Endothelial cell of umbilical vein (primary cell): Measurements from ENCODE around the gene ZNF490. TPM values are rescaled to one million over a fixed set of nuclear protein-coding genes. Genes with fewer than 3 reads are reported as not detected.

ENCODE experiments used
- BruUV-seq: library from RNA; stranded (reverse); fragments of 400-500 nt; replicated peaks from 2 replicates; lab custom pipeline; 2021; lab: Mats Ljungman, UMichigan
- CTCF ChIA-PET: fragments of 300-600, 350-600 bp; sonication (Branson Sonifier 250); formaldehyde crosslinking; loops from one replicate; lab custom pipeline; 2021; ENCODE audit warnings: antibody characterized with exemption, inconsistent platforms; lab: Charles Lee
- POLR2A ChIA-PET: fragments of 300-600, 350-600 bp; sonication (Branson Sonifier 250); formaldehyde crosslinking; loops from one replicate; lab custom pipeline; 2021; ENCODE audit warnings: antibody characterized with exemption, inconsistent platforms; lab: Charles Lee
- DNase-seq: peaks from one replicate; pipeline ENCODE4 v3.0.0-alpha.2; 2011; ENCODE audit warnings: low read depth, low spot score
- FAIRE-seq: peaks from 2 replicates; lab custom pipeline; 2011; peaks lifted over from hg19 to GRCh38; lab: Jason Lieb, UNC
- H2AFZ ChIP-seq: 2 replicates; pipeline ENCODE4 v1.6.0; 2012; ENCODE audit warnings: low read depth, low read length, control low read depth, inconsistent platforms
- H3K27ac ChIP-seq: 2 replicates; pipeline ENCODE4 v1.5.1; 2011; ENCODE audit warnings: low read depth, mild to moderate bottlenecking, control low read depth, low read length, moderate library complexity; ENCODE audit not compliant: insufficient read depth
- H3K27me3 ChIP-seq, 2 experiments: 2 replicates each; pipeline versions ENCODE4 v1.6.0 to v1.6.1; 2011; ENCODE audit warnings: low read length in 2 of 2, mixed read lengths in 1 of 2; ENCODE audit not compliant: control insufficient read depth in 2 of 2, insufficient read depth in 2 of 2
- H3K36me3 ChIP-seq, 2 experiments: 2 replicates in 1 of 2; 3 replicates in 1 of 2; pipeline ENCODE4 v1.5.1; 2011; ENCODE audit warnings: low read length in 2 of 2, mild to moderate bottlenecking in 1 of 2, moderate library complexity in 1 of 2; ENCODE audit not compliant: control insufficient read depth in 2 of 2, insufficient read depth in 2 of 2; ENCODE audit errors: extremely low read depth in 1 of 2
- H3K4me1 ChIP-seq: 3 replicates; pipeline ENCODE4 v1.5.1; 2011; ENCODE audit warnings: mild to moderate bottlenecking, low read length; ENCODE audit not compliant: control insufficient read depth, insufficient read depth; ENCODE audit errors: extremely low read depth
- H3K4me2 ChIP-seq: 2 replicates; pipeline ENCODE4 v1.6.1; 2011; ENCODE audit warnings: low read length, control low read depth, mixed read lengths; ENCODE audit not compliant: insufficient read depth
- H3K4me3 ChIP-seq, 3 experiments: fragments of 200-600 bp in 1 of 3; sonication (generic), shearing (Covaris generic) in 1 of 3; replicated peaks in 1 of 3; 2 replicates each; pipeline ENCODE4 v1.5.1; 2011 to 2016; ENCODE audit warnings: control low read depth in 3 of 3, low read length in 3 of 3, mild to moderate bottlenecking in 2 of 3, inconsistent platforms in 1 of 3, low read depth in 1 of 3, moderate library complexity in 1 of 3; ENCODE audit not compliant: insufficient read depth in 1 of 3
- H3K79me2 ChIP-seq: 2 replicates; pipeline ENCODE4 v1.6.0; 2012; ENCODE audit warnings: low read length, inconsistent platforms; ENCODE audit not compliant: control insufficient read depth, insufficient read depth
- H3K9ac ChIP-seq: replicated peaks from 2 replicates; pipeline ENCODE3; 2011; ENCODE audit warnings: low read length, control low read depth; ENCODE audit not compliant: insufficient read depth; ENCODE audit errors: extremely low read depth
- H3K9me1 ChIP-seq: replicated peaks from 3 replicates; pipeline ENCODE4 v1.6.0; 2011; ENCODE audit warnings: mild to moderate bottlenecking, low read length; ENCODE audit not compliant: control insufficient read depth, insufficient read depth; ENCODE audit errors: extremely low read depth
- H3K9me3 ChIP-seq: replicated peaks from 2 replicates; pipeline ENCODE4 v1.5.1; 2012; ENCODE audit warnings: low read length, inconsistent platforms; ENCODE audit not compliant: control insufficient read depth, insufficient read depth
- H4K20me1 ChIP-seq: replicated peaks from 2 replicates; pipeline ENCODE3; 2011; ENCODE audit warnings: mild to moderate bottlenecking, low read length; ENCODE audit not compliant: control insufficient read depth, insufficient read depth; ENCODE audit errors: extremely low read depth
- CTCF ChIP-seq, 2 donors: IDR thresholded peaks; 1 replicate in 1 of 2; 2 replicates in 1 of 2; pipeline ENCODE4 v1.5.1; 2011; ENCODE audit warnings: low read length in 2 of 2, mild to moderate bottlenecking in 2 of 2, moderate library complexity in 2 of 2, control low read depth in 1 of 2, inconsistent platforms in 1 of 2, low read depth in 1 of 2; ENCODE audit not compliant: insufficient read depth in 1 of 2; ENCODE audit errors: extremely low read depth in 1 of 2
- EZH2 ChIP-seq: IDR thresholded peaks from 2 replicates; pipeline ENCODE4 v1.6.1; 2012; ENCODE audit warnings: borderline replicate concordance, low read depth, mild to moderate bottlenecking, moderate library complexity, low read length, inconsistent platforms; ENCODE audit not compliant: severe bottlenecking
- FOS ChIP-seq: IDR thresholded peaks from 2 replicates; pipeline ENCODE4 v1.6.1; 2011; ENCODE audit warnings: mild to moderate bottlenecking, low read length, moderate library complexity, borderline replicate concordance; ENCODE audit not compliant: insufficient read depth
- GATA2 ChIP-seq: IDR thresholded peaks from 2 replicates; pipeline ENCODE4 v1.7.0; 2011; ENCODE audit warnings: low read depth, mild to moderate bottlenecking, moderate library complexity, mixed read lengths, low read length; ENCODE audit not compliant: insufficient read length, insufficient read depth
- JUN ChIP-seq: IDR thresholded peaks from 2 replicates; pipeline ENCODE4 v1.6.1; 2011; ENCODE audit warnings: borderline replicate concordance, low read depth; ENCODE audit not compliant: insufficient read length, insufficient read depth
- MAX ChIP-seq: IDR thresholded peaks from 2 replicates; pipeline ENCODE4 v1.6.1; 2011; ENCODE audit not compliant: insufficient read depth, insufficient read length
- POLR2A ChIP-seq: IDR thresholded peaks from 2 replicates; pipeline ENCODE4 v1.6.1; 2012; ENCODE audit warnings: low read depth, mild to moderate bottlenecking, control low read depth, low read length
- dilution Hi-C: fragments of 300-500 bp; cut with MboI; formaldehyde crosslinking; loops from one replicate; pipeline ENCODE4 v1.15.0; 2019; ENCODE audit warnings: low sequenced_read_pairs; ENCODE audit not compliant: extremely low pct_ligation_motif_present
- intact Hi-C: fragments of 100-400 bp; cut with micrococcal nuclease; formaldehyde crosslinking; loops from one replicate; pipeline ENCODE4 v1.10.0; 2022
- polyA plus RNA-seq, 4 experiments: library from polyadenylated mRNA; depleted of rRNA in 3 of 4; stranded (reverse) in 3 of 4; unstranded in 1 of 4; fragments of >200 nt; gene quantifications; 2 replicates each; pipeline versions ENCODE4 v1.2.1 to v1.2.3, GENCODE V29; 2011 to 2012; ENCODE audit warnings: missing spikeins in 1 of 4
- total RNA-seq: library from RNA; stranded (reverse); gene quantifications from 2 replicates; pipeline ENCODE4 v1.2.3, GENCODE V29; 2021

ZNF490 gene
- total and polyA plus RNA-seq, 2 donors (not counting 3 experiments of a cell fraction or from before 2014, with no cell fraction given) = 1.4 to 5.7 TPM

- Histone ChIP-seq H3K9me3 (no peaks in the 10 kb centered on the region), H3K4me3 (no peak overlapping the region), H3K4me2 (no peak overlapping the region), H2AFZ (no peak overlapping the region), H3K9me1 (no peaks in the 10 kb centered on the region), H3K27ac (no peak overlapping the region), H3K4me1 (no peaks in the 10 kb centered on the region), H3K36me3 (no peaks in the 10 kb centered on the region), H3K27me3 (no peaks in the 10 kb centered on the region), H4K20me1 (no peaks in the 10 kb centered on the region), H3K9ac (no peak overlapping the region), H3K79me2 (no peaks in the 10 kb centered on the region)
- TF ChIP-seq GATA2 (no peak), EZH2 (no peak), FOS (no peak), POLR2A (no peak), CTCF (IDR thresholded peaks at IDR 0.05; ENCODE audit: extremely low read depth in 1 of 2, insufficient read depth in 1 of 2, low read depth in 1 of 2, low read length in 2 of 2) (no peak), MAX (no peak), JUN (no peak)
- BruUV-seq = no TSS peak
- ChIA-PET CTCF (interaction anchor here (1.2 to 2.0 kb wide), 2 partner anchors 33 to 35 kb away, joined by 3 to 20 read pairs; no protein-coding TSS in a partner anchor), POLR2A (no interaction called here)
- dilution Hi-C loops = no loop called here
- intact Hi-C loops = no loop called here
- FAIRE-seq (no peak), DNase-seq (no peak)
These were observed 28.1 kb upstream of the ZNF490 start for GRCh38 chr19:12638611-12639182.
